Esophagus mucosa (tissue), 1 donor: Measurements from ENCODE around the gene BLTP3A. TPM values are rescaled to one million over a fixed set of nuclear protein-coding genes. Genes with fewer than 3 reads are reported as not detected.
"Not testable (repeated sequence)": the region's sequence is repeated elsewhere in the genome, so short reads cannot be mapped to it uniquely, and the experiment has no call there.

Source experiments
- ATAC-seq: fragments of 200-7000 bp; cut with Tn5 transposase; one replicate; pipeline ENCODE4 v1.9.1; 2020
- total RNA-seq: library from RNA; stranded (reverse); gene quantifications from one replicate; pipeline ENCODE4 v1.2.4, GENCODE V29; 2023
- donor health status: DM: yes; HTN: yes; CAD: no.

Gene BLTP3A
- total RNA-seq, 1 donor from 2014 or later, result 8.1 TPM

DNA sequence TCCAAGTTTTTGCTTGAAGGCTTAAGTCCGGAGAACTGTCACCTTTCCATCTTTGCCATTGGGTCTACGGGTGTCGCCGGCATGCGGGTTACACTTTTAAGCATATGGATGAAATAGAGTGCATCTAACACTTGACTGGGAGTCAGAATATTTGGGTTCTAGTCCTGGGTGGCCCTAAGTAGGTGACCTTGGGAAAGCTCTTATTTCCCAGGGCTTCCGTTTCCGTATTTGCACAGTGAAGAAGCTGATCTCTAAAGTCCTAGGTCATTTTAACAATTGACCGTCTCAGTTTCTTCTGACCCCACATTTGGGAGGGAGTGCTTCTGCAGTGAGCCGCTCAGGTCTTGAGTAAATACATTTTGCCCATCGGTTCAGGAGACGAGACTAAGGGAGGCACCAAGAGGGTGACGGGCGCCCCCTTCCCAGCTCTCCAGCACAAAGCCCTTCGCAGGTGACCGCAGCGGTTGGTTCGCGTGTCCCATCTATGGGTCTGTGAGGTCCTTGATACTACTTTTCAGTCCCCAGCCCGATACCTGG, 651 bp upstream of the BLTP3A start:
- peak; percentile 31 for ATAC-seq

DNA sequence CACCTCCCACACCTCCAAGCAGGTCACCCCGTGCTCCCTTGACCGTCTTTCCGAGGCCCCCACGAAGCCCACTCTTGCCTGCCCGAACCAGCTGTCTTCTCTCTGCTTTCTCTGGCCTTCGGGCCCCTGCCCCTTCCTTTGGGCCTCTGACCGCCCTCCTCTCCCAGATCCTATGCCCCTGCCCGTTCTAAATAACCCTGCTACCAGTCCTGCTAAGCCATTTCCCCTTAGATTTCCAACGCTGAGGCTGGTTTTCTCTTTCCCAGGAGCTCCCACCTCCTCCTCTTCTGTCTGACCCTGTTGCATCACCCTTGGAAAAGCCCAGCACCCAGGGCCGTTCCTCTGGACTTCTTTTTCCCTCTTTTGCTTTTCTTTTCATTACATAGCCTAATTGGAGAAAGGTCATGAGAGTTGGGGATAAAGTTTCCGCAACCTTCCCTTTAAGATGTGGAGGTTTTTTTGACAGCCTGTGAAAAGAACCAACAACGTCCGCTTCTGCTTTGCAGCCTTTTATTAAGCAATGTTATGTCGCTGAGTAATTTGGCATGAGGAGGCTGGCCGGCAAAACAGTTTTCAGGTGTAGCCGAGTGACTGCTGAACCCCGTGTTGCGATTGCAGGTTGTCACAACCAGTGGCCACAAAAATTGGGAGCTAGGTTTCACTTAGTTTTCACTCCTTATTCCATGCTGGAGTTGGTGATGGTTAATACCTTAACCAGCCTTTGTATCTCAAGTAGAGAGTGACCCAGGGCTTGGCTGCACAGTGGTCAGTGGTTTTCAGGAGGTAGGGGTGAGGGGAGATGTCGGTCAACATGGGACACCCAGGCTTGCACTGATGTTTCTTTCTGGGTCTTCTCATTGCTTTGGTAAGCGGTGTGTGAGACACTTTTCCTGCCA, 970 bp downstream of the BLTP3A start:
- ATAC-seq, result peak; percentile 37

DNA sequence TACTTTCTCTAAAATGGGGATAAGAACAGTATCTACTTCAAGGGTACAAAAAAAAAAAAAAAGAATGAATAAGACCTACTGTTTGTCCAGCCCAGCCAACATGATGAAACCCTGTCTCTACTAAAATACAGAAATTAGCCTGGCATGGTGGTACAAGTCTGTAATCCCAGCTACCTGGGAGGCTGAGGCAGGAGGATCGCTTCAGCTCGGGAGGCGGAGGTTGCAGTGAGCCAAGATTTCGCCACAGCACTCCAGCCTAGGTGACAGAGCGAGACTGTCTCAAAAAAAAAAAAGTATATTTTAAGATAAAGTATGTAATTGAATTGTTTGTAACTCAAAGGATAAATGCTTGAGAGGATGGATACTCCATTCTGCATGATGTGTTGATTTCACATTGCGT, 2.0 kb downstream of the BLTP3A start:
- no peak for ATAC-seq

DNA sequence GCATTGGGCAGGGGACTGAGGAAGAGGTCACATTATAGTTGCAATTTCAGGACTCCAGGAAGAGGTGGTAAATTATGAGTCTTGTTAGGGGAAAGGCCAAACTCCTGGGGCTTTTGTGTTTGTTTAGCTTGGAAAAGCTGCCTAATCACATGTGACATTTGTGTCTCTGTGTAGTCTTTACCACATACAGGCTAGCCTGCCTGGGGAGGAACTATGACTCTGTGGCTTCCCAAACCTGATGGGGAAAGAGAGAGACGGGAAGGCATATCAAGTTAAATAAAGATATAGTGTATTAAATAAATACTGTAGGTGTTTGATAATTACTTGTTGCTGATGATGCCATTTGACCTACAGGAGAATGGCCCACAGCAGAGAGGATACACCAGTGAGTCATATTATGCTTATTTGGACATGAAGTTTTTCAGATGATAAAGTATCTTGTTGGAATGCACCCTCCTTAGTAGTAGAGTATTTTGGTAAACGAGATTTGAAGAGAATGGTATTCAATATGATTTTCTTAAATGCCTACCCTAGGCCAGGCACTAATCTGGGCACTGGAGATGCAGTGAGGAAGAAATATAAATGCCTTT, 4.0 kb downstream of the BLTP3A start:
- no peak for ATAC-seq

DNA sequence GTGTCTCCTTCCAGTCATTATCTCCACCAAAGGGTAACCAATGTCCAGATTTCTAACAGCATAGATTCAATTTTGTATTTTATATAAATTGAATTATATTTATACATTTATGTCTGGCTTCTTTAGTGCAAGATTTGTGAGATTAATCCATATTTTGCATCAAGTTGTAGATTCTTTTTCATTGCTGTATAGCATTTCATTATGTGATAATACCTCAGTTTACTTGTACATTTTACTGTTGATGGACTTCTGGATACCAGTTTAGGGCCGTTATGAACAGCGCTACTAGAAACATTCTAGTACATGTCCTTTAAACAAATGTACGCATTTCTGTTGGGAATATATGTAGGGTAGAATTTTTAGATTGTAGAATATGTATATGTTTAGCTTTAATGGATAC, 6.2 kb downstream of the BLTP3A start:
- no peak for ATAC-seq

DNA sequence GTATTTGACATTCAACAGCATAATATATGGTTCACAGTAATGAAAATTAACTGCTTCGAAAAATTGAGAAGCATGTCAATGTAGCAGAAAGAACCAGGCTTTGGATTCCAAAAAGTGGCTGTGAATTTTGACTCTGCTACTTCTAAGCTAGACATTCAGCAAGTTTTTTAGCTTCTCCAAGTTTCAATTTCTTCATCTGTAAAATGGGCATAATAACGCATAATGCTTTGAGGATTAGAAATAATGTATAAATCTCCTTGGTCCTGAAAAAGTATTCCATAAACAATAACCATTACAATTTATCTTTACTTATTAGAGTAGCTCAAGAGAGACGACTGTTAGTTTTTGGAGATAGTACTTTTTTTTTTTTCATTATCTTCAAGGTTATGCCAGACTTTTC, 7.7 kb downstream of the BLTP3A start:
- no peak for ATAC-seq

DNA sequence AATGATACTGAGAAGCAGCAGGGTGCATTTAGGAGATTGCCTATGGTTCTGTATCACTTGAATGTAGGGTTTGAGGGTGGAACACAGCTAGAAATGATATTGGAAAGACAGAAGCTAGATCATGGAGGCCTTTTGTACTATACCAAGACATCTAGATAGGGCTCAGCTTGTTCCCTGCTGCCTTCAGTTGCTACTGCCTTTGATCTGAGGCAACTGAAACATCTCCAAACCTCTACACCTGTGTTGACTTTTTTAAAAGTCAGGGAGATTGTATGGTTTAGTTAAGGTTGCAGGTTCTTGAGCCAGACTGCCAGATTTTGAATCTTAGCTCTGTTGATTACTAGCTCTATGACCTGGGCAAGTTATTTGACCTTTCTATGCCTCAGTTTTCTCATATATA, 12.7 kb downstream of the BLTP3A start:
- no peak for ATAC-seq

DNA sequence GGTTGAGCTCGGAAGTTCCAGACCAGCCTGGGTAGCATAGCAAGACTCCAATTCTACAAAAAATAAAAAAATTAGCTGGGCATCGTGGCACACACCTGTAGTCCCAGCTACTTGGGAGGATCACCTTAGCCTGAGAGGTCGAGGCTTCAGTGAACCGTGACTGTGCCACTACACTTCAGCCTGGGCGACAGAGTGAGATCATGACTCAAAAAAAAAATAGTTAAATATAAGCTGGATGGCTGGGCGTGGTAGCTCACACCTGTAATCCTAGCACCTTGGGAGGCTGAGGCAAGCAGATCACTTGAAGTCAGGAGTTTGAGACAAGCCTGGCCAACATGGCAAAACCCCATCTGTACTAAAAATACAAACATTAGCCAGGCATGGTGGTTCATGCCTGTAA, 13.2 kb downstream of the BLTP3A start:
- ATAC-seq, result peak; percentile 60

DNA sequence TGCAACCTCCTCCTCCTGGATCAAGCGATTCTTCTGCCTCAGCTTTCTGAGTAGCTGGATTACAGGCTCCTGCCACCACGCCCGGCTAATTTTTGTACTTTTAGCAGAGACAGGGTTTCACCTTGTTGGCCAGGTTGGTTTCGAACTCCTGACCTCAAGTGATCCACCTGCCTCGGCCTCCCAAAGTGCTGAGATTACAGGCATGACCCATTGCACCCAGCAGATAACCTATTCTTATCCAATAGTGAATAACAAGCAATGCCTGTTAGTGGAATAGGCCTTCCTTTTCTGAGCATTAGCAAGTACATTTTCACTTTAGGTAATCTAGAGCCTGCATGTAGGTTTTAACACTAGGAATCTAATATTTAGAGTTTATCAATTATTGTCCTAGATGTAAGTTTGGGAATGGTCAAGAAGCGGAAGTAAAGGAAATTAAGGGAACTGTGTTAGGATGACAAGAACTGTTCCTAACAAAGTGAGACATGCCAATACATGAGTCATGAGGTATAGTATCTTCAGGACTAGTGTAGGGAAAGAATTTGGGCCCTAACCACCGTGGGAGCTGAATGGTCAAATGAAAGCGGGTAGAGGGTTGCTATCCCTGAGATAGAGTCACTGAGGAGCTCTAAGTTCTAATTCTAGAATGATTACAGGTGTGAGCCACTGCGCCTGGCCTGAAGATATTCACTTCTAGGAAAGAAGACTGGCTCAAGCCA, 15.0 kb downstream of the BLTP3A start:
- peak; percentile 29 for ATAC-seq

DNA sequence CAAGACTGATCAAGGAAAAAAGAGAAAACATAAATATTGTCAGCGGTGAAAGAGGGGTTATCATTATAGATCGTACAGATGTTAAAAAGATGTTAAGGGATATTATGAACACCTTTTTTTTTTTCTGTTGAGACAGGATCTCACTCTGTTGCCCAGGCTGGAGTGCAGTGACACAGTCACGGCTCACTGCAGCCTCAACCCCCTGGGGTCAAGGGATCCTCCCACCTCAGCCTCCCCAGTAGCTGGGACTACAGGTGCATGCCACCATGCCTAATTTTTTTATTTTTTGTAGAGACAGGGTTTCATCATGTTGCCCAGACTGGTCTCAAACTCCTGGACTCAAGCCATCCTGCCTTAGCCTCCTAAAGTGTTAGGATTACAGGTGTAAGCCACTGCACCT, 16.6 kb downstream of the BLTP3A start:
- not testable (repeated sequence) for ATAC-seq

DNA sequence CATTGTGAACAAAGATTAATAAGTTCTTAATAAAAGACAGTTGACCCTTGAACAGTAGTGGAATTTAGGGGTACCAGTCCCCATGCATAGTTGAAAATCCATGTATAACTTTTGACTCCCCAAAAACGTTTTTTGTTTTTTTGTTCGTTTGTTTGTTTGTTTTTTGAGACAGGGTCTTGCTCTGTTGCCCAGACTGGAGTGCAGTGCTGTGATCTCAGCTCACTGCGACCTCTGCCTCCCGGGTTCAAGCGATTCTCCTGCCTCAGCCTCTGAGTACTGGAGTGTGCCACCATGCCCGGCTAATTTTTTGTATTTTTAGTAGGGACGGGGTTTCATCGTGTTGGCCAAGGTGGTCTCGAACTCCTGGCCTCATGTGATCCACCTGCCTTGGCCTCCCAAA, 17.5 kb downstream of the BLTP3A start:
- ATAC-seq, result not testable (repeated sequence)

DNA sequence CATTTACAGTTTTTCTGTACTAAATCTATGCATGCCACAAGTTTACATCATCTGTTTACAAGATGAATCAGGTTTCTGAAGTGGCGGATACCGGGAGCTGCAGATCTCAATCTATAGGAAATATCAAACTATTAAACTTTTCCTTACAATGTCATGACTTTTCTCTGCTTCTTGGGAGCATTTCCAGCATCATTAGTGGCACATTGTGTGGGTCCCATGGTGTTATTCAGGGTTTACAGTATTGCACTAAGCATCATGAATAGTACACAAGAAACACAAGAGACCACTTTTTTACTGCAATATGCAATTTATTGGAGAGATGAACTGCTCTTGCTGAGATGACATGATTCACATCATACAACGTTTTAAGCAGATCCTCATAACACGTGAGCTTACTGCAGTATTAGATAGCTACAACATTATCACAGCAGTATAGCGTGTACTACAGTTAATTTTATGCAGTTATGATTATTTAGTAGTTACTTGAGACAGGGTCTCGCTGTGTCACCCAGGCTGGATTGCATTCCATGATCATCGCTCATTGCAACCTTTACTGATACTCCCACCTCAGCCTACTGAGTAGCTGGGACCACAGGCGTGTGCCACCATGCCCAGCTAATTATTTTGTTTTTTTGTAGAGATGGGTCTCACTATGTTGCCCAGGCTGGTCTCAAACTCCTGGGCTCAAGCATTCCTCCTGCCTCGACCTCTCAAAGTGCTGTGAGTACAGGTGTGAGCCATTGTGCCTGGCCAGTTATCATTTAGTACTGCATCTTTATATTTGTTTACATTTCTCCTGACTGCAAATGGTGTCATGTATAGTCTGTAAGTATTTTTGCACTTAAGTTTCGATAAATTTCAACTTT, 18.4 kb downstream of the BLTP3A start:
- no peak for ATAC-seq

DNA sequence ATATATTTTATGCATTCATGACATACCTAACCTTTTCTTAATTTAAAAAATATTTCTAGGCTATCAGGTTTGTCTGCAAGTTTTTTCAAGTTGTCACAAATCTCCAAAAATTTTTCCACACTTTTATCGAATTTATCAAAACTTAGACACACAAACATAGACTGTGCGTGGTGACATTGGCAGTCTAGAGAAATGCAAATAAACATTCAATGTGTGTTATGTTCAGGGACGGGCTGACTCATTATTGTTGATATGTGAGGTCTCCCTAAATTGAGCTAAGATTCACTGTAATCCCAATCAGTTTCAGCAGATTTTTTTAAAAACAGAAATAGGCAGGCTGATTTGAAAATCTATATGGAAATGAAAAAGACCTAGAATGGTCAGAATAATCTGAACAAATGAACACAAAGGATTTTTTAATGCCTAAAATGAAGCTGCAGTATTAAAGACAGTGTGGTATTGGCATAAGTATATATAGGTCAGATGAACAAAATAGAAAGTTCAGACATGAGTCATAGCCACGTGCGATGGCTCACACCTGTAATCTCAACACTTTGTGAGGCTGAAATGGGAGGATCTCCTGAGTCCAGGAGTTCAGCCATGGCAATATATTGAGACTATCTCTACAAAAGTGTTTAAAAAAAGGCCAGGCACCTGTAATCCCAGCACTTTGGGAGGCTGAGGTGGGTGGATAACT, 19.2 kb downstream of the BLTP3A start:
- peak; percentile 71 for ATAC-seq

DNA sequence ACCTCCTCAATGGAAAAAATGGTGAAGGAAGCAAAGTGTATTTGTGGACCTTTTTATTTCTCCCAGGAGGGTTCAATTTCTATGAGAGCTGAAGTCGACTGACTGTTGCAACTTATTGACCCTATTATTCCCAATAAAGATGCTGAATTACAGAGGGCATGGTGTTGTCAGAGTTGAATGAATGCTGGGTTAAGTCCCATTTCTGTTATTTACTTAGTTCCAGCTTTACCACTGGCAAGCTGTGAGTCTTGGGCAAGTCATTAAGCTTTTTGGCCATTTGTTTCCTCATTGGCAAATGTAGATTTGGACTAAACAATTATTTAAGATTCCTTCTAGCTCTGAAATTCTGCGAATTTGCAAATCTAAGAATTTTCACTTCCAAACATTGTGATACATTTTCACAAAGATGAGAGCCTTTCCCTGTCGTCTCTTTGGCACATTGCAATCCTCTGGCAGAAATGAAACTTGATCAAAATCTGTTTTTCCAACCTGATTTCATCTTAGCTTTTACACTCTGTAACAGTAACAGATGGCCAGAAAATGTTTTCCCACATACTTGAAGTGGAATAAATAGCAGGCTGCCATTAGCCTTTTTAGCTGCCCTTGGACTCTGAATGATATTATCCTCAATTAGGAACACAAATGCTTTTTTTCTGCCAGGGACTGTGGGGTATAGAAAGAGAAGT, 21.3 kb downstream of the BLTP3A start:
- ATAC-seq, result no peak

DNA sequence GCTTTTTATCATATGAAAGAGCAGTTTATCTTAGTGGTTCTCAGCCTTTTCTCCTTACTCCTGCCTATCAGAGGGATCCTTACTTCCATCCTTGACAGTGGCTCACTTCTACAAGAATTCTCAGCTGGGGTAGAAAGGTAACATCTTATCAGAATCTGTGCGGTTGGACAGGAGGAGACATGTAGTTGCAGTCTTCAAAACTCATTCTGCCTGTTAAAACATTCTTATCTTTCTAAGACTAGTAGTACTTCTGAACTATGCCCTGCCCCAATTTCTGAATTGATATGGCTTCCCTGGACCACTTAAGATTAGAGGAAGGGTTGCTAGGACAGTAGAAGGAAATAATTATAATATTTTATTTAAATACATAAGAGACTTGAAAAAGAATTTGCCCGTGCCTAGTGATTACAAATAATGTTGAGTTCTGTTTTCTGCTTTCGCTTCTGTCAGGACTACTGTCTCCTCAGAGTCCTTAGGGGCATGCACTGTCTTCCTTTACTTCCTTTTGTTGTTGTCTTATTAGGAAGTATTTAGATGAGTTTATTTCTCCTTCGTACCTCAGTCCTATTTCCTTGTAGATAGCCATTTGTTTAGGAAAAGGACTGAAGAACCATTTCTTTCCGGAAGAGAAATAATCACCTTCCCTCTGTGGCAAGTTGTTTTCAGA, 24.9 kb downstream of the BLTP3A start:
- ATAC-seq, result no peak

DNA sequence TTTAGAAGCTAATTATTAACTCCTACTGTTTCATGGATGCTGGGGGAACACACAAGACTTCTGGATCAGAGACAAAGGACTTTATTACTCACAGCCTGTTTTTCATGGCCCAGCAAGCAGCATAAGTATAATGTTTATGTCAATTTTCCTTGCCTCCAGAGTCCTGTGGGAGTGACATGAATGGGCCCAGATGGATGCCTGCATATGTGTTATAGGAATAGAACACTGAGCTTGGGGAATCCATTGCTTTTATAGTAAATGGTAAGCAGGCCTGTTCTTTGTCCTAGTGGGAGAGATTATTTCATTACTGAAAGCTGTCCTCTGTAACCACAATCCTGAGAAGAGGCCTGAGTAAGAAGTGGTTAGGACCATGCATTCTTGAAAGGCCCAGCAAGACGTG, 25.6 kb downstream of the BLTP3A start:
- ATAC-seq, result no peak

DNA sequence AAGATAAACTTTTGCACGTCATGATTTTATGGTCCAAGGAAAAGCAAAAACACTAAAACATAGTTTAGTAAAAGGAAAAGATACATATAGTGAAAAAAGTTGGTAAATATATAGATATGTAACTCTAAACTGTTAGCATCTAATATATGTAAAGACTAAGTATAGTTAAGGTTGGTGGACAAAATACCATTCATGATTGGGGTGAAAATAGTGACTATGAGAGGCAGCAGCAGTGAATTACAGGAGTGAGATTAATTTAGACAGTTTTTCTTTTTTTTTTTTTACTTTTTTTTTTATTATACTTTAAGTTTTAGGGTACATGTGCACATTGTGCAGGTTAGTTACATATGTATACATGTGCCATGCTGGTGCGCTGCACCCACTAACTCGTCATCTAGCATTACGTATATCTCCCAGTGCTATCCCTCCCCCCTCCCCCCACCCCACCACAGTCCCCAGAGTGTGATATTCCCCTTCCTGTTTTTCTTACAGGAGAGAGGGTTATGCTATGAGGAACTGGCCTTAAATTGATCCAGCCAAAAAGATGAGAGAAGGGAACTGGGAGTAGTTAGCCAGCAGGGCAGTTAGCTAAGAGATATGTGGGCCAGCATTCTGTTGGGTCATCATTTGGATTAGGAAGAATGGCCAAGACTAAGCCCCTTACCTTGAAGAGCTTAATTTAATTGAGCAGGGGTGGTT, 27.1 kb downstream of the BLTP3A start:
- ATAC-seq, result not testable (repeated sequence)

DNA sequence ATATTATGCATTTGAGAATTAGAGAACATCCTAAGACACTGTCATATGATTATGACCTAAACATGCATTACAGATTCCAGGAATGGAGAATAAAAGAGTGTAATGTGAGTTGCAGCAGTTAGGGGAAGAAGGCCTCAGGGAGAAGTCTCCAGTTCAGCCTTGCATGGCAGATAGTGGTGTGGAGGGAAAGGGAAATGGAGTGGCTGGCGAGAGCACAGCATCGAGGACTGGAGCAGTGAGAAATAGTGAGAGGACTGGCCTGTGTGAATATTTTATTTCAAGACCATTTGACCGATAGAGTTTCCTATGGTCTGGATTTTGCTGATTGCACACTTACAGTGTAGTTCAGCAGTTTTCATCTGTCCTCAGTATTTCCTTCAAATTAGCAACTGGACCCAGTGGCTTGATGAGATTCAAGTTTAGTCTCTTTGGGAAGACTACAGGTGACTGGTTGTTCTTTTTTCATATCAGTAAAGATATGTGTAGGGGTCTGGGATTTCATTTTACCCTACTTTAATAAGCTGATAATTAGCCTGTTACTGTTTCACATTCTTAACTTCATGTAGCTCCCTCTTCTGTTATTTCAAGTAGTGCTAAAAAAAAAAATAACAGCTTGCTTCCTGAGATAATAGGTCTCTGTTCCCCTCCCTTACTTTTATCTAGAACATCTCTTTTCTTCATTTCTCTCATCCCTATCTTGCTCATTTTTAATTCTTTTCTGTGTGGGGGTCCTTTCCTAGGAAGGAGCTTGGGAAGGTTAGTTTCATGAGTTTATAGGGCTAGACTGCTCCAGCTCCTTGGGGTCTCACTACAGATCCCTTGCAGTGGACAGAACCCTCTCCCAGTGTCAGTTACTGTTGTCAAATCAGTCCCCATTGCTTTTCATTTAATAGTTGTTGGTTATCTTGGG, 27.9 kb downstream of the BLTP3A start:
- no peak for ATAC-seq

DNA sequence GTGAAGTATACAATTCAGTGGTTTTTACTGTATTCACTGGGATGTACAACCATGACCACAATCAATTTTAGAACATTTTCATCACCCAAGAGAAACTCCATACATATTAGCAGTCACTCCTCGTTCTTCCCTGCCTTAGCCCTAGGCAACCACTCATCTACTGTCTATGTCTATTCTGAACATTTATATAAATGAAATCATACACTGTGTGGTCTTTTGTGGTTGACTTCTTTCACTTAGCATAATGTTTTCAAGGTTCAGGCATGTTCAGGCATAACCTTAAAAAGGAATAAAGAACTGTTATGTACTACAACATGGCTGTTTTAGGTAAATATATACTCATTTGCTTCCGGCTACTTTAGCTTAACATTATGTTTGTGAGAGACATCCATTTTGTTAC, 37.3 kb downstream of the BLTP3A start:
- ATAC-seq, result peak; percentile 66
